Rectal smooth muscle tissue (tissue), 1 donor: Measurements from ENCODE around the gene OOSP4B.
"Not testable (repeated sequence)": the region's sequence is repeated elsewhere in the genome, so short reads cannot be mapped to it uniquely, and the experiment has no call there.

Experiments used
- H3K27ac ChIP-seq: one replicate; pipeline ENCODE4 v1.7.0; 2013; ENCODE audit warnings: low read depth, low read length, inconsistent platforms
- H3K27me3 ChIP-seq: one replicate; pipeline ENCODE4 v1.7.0; 2013; ENCODE audit warnings: low read length; ENCODE audit not compliant: control insufficient read depth, insufficient read depth
- H3K36me3 ChIP-seq: one replicate; pipeline ENCODE4 v1.7.0; 2013; ENCODE audit warnings: low read length; ENCODE audit not compliant: control insufficient read depth, insufficient read depth
- H3K4me1 ChIP-seq: one replicate; pipeline ENCODE4 v1.7.0; 2013; ENCODE audit warnings: low read length; ENCODE audit not compliant: control insufficient read depth, insufficient read depth
- H3K4me3 ChIP-seq: one replicate; pipeline ENCODE4 v1.7.0; 2013; ENCODE audit warnings: low read length
- H3K9ac ChIP-seq: one replicate; pipeline ENCODE4 v1.7.0; 2013; ENCODE audit warnings: low read length

OOSP4B gene

GRCh38 chr11:60005360-60005759 lies 11.6 kb upstream of the OOSP4B start:
- no peaks in the 10 kb centered on the region for H3K4me1 ChIP-seq
- H3K36me3 ChIP-seq: no peaks in the 10 kb centered on the region
- H3K27me3 ChIP-seq: no peaks in the 10 kb centered on the region
- no peak overlapping the region for H3K9ac ChIP-seq
- no peak overlapping the region for H3K27ac ChIP-seq
- no peak overlapping the region for H3K4me3 ChIP-seq

- H3K9ac ChIP-seq: no peak overlapping the region
- no peaks in the 10 kb centered on the region for H3K36me3 ChIP-seq
- H3K27ac ChIP-seq: no peak overlapping the region
- no peaks in the 10 kb centered on the region for H3K27me3 ChIP-seq
- H3K4me1 ChIP-seq: no peaks in the 10 kb centered on the region
- H3K4me3 ChIP-seq: no peak overlapping the region
Measured at GRCh38 chr11:60018058-60018457, 1.1 kb downstream of the OOSP4B start.

DNA sequence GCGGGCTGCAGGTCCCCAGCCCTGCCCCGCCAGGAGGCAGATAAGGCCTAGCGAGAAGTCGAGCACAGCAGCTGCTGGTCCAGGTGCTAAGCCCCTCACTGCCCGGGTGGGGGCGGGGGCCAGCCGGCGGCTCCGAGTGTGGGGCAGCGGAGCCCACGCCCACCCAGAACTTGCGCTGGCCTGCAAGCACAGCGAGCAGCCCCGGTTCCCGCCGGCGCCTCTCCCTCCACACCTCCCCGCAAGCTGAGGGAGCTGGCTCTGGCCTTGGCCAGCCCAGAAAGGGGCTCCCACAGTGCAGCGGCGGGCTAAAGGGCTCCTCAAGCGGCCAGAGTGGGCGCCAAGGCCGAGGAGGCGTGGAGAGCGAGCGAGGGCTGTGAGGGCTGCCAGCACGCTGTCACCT lies 3.4 kb downstream of the OOSP4B start:
- H3K27me3 ChIP-seq, H3K4me1 ChIP-seq, H3K36me3 ChIP-seq, H3K4me3 ChIP-seq, H3K9ac ChIP-seq, H3K27ac ChIP-seq: not testable (repeated sequence)

GRCh38 chr11:60029015-60029632 lies 12.1 kb downstream of the OOSP4B start:
- no peak overlapping the region for H3K4me3 ChIP-seq
- no peak overlapping the region for H3K9ac ChIP-seq

DNA sequence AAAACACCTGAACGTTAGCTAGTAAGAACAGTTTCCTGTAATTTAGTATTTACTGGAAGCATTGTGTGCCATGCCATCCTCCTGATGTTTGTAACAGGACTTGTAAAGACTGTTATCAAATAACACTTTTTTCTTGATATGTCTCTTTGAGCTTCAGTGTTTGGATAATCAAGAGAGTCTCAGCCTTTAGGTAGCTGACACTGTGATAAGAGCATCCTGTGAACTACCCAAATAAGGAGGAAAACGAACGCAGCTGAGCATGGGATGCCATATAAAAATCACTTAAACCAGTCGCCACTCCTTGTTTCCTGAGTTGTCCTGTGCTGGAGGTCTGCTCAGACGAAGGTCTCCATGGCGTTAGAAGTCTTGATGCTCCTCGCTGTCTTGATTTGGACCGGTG lies 23.1 kb downstream of the OOSP4B start, which contains the start of gene OOSP2:
Gene OOSP2 (plus strand): TSS at position 301 of the 400 bp plus-strand sequence. CDS start 51 bp downstream, at position 352.
- no peak within 1 kb of the TSS for H3K27ac ChIP-seq

More at GRCh38 chr11:60029015-60029632, 12.1 kb downstream of the OOSP4B start:
- no peaks in the 10 kb centered on the region for H3K36me3 ChIP-seq
- H3K27ac ChIP-seq: no peak overlapping the region
- H3K27me3 ChIP-seq: no peaks in the 10 kb centered on the region
- H3K4me1 ChIP-seq: no peaks in the 10 kb centered on the region

DNA sequence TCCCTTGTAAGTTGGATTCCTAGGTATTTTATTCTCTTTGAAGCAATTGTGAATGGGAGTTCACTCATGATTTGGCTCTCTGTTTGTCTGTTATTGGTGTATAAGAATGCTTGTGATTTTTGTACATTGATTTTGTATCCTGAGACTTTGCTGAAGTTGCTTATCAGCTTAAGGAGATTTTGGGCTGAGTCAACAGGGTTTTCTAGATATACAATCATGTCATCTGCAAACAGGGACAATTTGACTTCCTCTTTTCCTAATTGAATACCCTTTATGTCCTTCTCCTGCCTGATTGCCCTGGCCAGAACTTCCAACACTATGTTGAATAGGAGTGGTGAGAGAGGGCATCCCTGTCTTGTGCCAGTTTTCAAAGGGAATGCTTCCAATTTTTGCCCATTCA lies 33.4 kb downstream of the OOSP4B start:
- H3K9ac ChIP-seq, H3K27me3 ChIP-seq, H3K4me3 ChIP-seq, H3K27ac ChIP-seq, H3K36me3 ChIP-seq, H3K4me1 ChIP-seq: not testable (repeated sequence)

More for the DNA sequence above, 23.1 kb downstream of the OOSP4B start, which contains the start of gene OOSP2:
- H3K4me1 ChIP-seq: no peaks in the 10 kb centered on the region
- H3K36me3 ChIP-seq: no peaks in the 10 kb centered on the region
- H3K4me3 ChIP-seq: no peak within 1 kb of the TSS
- H3K27me3 ChIP-seq: no peaks in the 10 kb centered on the region
- no peak within 1 kb of the TSS for H3K9ac ChIP-seq

DNA sequence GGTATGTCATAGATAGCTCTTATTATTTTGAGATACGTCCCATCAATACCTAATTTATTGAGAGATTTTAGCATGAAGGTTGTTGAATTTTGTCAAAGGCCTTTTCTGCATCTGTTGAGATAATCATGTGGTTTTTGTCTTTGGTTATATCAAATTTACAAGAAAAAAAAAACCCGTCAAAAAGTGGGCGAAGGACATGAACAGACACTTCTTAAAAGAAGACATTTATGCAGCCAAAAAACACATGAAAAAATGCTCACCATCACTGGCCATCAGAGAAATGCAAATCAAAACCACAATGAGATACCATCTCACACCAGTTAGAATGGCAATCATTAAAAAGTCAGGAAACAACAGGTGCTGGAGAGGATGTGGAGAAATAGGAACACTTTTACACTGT lies 33.9 kb downstream of the OOSP4B start:
- not testable (repeated sequence) for H3K36me3 ChIP-seq, H3K4me3 ChIP-seq, H3K27me3 ChIP-seq, H3K27ac ChIP-seq, H3K4me1 ChIP-seq, H3K9ac ChIP-seq

DNA sequence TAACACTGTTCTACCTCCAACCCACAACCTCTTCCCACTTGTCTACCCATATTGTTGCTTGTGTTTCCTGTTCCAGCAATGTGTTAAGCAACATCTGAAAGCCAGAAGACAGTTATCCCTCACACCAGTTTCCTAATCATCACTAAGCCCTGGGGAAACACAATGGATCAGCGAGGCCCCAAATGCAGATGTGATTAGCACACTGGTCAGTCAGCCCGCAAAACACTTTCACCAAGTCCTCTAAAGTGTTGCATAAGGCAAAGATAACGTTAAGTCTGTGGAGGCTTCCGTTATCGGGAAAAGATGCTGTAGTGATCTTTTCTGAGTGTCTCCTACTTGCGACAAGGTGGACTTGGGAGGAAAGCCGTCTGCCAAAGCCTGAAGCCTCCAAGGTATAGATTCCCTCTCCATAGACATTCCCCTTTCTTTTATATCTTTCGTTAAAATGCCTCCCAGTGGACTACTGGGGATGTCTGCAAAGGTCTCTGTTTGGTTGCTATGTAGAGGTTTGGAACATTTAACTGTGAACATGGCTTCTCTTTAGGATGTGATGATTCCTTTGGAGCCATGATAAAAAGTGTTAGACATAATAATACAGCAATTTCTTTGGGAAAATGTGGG lies 39.5 kb downstream of the OOSP4B start, which contains the start of gene MS4A3:
Gene MS4A3 (plus strand): TSS at position 317 of the 621 bp plus-strand sequence. CDS start 4,496 bp downstream, outside the sequence.
- H3K36me3 ChIP-seq: no peaks in the 10 kb centered on the region
- H3K27ac ChIP-seq: no peak within 1 kb of the TSS
- H3K9ac ChIP-seq: no peak within 1 kb of the TSS
- H3K4me3 ChIP-seq: no peak within 1 kb of the TSS
- H3K4me1 ChIP-seq: no peaks in the 10 kb centered on the region
- H3K27me3 ChIP-seq: no peaks in the 10 kb centered on the region

DNA sequence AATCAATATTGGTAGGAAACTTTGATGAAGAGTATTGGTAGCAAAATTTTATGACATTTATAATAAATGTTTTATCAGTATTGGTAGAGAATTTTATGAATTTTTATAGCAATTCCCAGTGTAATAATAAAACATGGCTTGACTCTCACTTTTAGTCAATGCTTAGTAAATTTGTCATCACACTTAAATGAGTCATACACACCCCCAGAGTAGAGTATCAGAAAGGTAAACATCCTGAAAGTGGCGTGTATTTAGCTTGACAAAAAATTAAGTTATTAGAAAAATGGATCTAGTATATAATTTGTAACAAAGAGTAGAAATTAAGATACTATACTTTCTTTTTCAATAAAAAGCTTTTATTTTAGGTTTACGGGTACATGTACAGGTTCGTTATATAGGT lies 42.1 kb downstream of the OOSP4B start:
- Histone ChIP-seq H3K27me3 (no peaks in the 10 kb centered on the region), H3K9ac (no peak overlapping the region), H3K4me3 (no peak overlapping the region), H3K27ac (no peak overlapping the region), H3K4me1 (no peaks in the 10 kb centered on the region), H3K36me3 (no peaks in the 10 kb centered on the region)

DNA sequence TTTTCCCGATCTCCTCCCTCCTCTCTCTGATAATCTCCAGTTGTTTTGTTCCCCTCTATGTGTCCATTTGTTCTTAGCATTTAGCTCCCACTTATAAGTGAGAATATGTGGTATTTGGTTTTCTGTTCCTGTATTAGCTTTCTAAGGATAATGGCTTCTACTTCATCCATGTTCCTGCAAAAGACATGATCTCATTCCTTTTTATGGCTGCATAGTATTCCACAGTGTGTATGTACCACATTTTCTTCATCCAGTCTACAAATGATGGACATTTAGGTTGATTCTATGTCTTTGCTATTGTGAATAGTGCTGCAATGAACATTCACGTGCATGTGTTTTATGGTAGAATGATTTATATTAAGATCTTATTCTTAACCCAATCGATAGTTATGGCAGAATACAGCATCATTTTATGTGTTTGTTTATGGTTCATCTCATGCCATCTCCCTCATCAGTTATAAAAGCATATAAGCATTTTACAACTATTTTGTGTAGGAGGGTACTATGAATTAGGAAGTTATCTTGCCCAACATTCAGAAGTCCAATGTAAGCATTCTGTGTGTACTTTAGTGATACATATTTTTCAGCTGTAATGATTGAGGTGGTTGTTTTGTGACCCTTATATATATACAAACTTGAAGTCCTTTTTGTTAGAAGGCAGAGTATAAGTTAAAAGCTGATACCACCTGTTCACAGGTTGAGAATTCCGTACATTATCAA lies 42.7 kb downstream of the OOSP4B start:
- H3K4me1 ChIP-seq: no peaks in the 10 kb centered on the region
- no peaks in the 10 kb centered on the region for H3K27me3 ChIP-seq
- no peaks in the 10 kb centered on the region for H3K36me3 ChIP-seq
- H3K4me3 ChIP-seq: no peak overlapping the region
- H3K27ac ChIP-seq: no peak overlapping the region
- no peak overlapping the region for H3K9ac ChIP-seq

GRCh38 chr11:60064111-60064510 lies 47.1 kb downstream of the OOSP4B start:
- no peaks in the 10 kb centered on the region for H3K27me3 ChIP-seq
- H3K9ac ChIP-seq: no peak overlapping the region
- no peaks in the 10 kb centered on the region for H3K4me1 ChIP-seq
- no peak overlapping the region for H3K27ac ChIP-seq
- H3K4me3 ChIP-seq: no peak overlapping the region
- no peaks in the 10 kb centered on the region for H3K36me3 ChIP-seq

- H3K36me3 ChIP-seq: no peaks in the 10 kb centered on the region
- H3K27me3 ChIP-seq: no peaks in the 10 kb centered on the region
- H3K4me1 ChIP-seq: no peaks in the 10 kb centered on the region
- no peak overlapping the region for H3K9ac ChIP-seq
- H3K4me3 ChIP-seq: no peak overlapping the region
- no peak overlapping the region for H3K27ac ChIP-seq
Measured at GRCh38 chr11:60065801-60066200, 48.8 kb downstream of the OOSP4B start.
